Esophagus muscularis mucosa (tissue), 4 donors: ENCODE data around the gene HCAR2.
"Not testable (repeated sequence)": the region's sequence is repeated elsewhere in the genome, so short reads cannot be mapped to it uniquely, and the experiment has no call there.

Source experiments
- CTCF ChIP-seq, 3 experiments: fragments of 200-600 bp in 2 of 3; fragments of 450-650 bp in 1 of 3; sonication (generic) in 2 of 3; IDR thresholded peaks; one replicate each; pipeline ENCODE4 v1.5.1; 2017 to 2019; ENCODE audit warnings: antibody characterized with exemption in 3 of 3, mild to moderate bottlenecking in 2 of 3, moderate library complexity in 1 of 3
- EP300 ChIP-seq: sonication (generic); formaldehyde crosslinking; IDR thresholded peaks from one replicate; pipeline ENCODE4 v1.6.1; 2017; ENCODE audit warnings: antibody characterized with exemption
- POLR2A ChIP-seq: fragments of 450-650 bp; IDR thresholded peaks from one replicate; pipeline ENCODE4 v1.6.1; 2017; ENCODE audit warnings: antibody characterized with exemption, moderate library complexity, mild to moderate bottlenecking, low read depth

DNA sequence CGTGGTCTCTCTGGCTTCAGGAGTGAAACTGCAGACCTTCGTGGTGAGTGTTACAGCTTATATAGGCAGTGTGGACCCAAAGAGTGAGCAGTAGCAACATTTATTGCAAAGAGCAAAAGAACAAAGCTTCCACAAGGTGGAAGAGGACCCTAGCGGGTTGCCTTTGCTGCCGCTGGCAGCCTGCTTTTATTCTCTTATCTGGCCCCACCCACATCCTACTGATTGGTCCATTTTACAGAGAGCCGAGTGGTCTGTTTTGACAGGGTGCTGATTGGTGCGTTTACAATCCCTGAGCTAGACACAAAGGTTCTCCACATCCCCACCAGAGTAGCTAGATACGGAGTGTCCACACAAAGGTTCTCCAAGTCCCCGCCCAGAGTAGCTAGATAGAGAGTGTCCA is 27.1 kb downstream of the HCAR2 start:
- TF ChIP-seq CTCF (IDR thresholded peaks at IDR 0.05); POLR2A; EP300: not testable (repeated sequence)
